Lower leg skin (tissue), 3 donors: Measurements from ENCODE around the gene RNF5.

Experiments used
- POLR2A ChIP-seq, 2 donors: fragments of 450-650 bp; IDR thresholded peaks; one replicate each; pipeline ENCODE4 v1.6.1; 2016 to 2017; ENCODE audit warnings: antibody characterized with exemption in 2 of 2, mild to moderate bottlenecking in 1 of 2, moderate library complexity in 1 of 2
- TF ChIP-seq, protein P1 (sequence below), 3 donors: fragments of 450-650 bp; IDR thresholded peaks; one replicate each; pipeline ENCODE4 v1.5.1; 2016; ENCODE audit warnings: antibody characterized with exemption in 3 of 3, mild to moderate bottlenecking in 3 of 3, moderate library complexity in 2 of 3

- TF ChIP-seq, protein P1, sequence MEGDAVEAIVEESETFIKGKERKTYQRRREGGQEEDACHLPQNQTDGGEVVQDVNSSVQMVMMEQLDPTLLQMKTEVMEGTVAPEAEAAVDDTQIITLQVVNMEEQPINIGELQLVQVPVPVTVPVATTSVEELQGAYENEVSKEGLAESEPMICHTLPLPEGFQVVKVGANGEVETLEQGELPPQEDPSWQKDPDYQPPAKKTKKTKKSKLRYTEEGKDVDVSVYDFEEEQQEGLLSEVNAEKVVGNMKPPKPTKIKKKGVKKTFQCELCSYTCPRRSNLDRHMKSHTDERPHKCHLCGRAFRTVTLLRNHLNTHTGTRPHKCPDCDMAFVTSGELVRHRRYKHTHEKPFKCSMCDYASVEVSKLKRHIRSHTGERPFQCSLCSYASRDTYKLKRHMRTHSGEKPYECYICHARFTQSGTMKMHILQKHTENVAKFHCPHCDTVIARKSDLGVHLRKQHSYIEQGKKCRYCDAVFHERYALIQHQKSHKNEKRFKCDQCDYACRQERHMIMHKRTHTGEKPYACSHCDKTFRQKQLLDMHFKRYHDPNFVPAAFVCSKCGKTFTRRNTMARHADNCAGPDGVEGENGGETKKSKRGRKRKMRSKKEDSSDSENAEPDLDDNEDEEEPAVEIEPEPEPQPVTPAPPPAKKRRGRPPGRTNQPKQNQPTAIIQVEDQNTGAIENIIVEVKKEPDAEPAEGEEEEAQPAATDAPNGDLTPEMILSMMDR (IDR thresholded peaks at IDR 0.05): no peak
- TF ChIP-seq POLR2A (IDR thresholded peaks at IDR 0.05): no peak
These were observed 1.6 kb upstream of the RNF5 start for GRCh38 chr6:32176476-32177182.
